Measurements from ENCODE around the gene GSS. TPM values are rescaled to one million over a fixed set of nuclear protein-coding genes. Genes with fewer than 3 reads are reported as not detected.
A peak's percentile ranks its signal among the peaks of the same experiment; 100 is the strongest.

GSS gene
- total RNA-seq, 4 donors from 2014 or later = 125 to 364 (median 129) TPM

GRCh38 chr20:34979366-34980153 lies 24.0 kb upstream of the GSS start:
- Histone ChIP-seq H3K27me3 (peaks cover 10% of the 10 kb centered on the region), H3K36me3 (no peaks in the 10 kb centered on the region), H3K4me1 (peaks cover 10 to 24% (median 18%) of the 10 kb centered on the region in 4 donors), H3K4me3 (no peak overlapping the region), H3K9me3 (no peaks in the 10 kb centered on the region), H3K27ac (no peak overlapping the region)
- DNase-seq = peak; percentile 19
- intact Hi-C loops (cut with DNase I; ENCODE audit: low total_unique reads) (no loop called here), in situ Hi-C loops (cut with MboI; ENCODE audit: low pct_ligation_motif_present in 1 of 4, low pct_unique_long_range_greater_than_20kb in 1 of 4, low sequenced_read_pairs in 3 of 4) (no loop called here)
- no peak for TF ChIP-seq POLR2AphosphoS5 (IDR thresholded peaks at IDR 0.05)
- TF ChIP-seq POLR2A (IDR thresholded peaks at IDR 0.05) = no peak
- TF ChIP-seq, protein P1, sequence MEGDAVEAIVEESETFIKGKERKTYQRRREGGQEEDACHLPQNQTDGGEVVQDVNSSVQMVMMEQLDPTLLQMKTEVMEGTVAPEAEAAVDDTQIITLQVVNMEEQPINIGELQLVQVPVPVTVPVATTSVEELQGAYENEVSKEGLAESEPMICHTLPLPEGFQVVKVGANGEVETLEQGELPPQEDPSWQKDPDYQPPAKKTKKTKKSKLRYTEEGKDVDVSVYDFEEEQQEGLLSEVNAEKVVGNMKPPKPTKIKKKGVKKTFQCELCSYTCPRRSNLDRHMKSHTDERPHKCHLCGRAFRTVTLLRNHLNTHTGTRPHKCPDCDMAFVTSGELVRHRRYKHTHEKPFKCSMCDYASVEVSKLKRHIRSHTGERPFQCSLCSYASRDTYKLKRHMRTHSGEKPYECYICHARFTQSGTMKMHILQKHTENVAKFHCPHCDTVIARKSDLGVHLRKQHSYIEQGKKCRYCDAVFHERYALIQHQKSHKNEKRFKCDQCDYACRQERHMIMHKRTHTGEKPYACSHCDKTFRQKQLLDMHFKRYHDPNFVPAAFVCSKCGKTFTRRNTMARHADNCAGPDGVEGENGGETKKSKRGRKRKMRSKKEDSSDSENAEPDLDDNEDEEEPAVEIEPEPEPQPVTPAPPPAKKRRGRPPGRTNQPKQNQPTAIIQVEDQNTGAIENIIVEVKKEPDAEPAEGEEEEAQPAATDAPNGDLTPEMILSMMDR (IDR thresholded peaks at IDR 0.05) = no peak
- TF ChIP-seq EP300 (IDR thresholded peaks at IDR 0.05; ENCODE audit: low read depth) = no peak
- 49 to 87% methylated on average over 9 to 35 of the region's 42 CpGs for WGBS, 2 donors (ENCODE audit: low coverage in 1 of 2)

- WGBS, 2 donors (ENCODE audit: low coverage in 1 of 2) = 84 to 90% methylated on average over 2 to 10 of the region's 10 CpGs
- peaks cover 0 to 11% (median 6%) of the 10 kb centered on the region in 4 donors for H3K4me1 ChIP-seq
- H3K27me3 ChIP-seq = peaks cover 4% of the 10 kb centered on the region
- TF ChIP-seq, protein P1 (IDR thresholded peaks at IDR 0.05) = no peak
- TF ChIP-seq POLR2AphosphoS5 (IDR thresholded peaks at IDR 0.05) = no peak
- no peak for TF ChIP-seq POLR2A (IDR thresholded peaks at IDR 0.05)
- no peak for TF ChIP-seq EP300 (IDR thresholded peaks at IDR 0.05; ENCODE audit: low read depth)
- in situ Hi-C loops (cut with MboI; ENCODE audit: low pct_ligation_motif_present in 1 of 4, low pct_unique_long_range_greater_than_20kb in 1 of 4, low sequenced_read_pairs in 3 of 4) = no loop called here
- intact Hi-C loops (cut with DNase I; ENCODE audit: low total_unique reads) = no loop called here
- no peak overlapping the region for H3K27ac ChIP-seq
- DNase-seq = no peak
- no peaks in the 10 kb centered on the region for H3K36me3 ChIP-seq
- no peaks in the 10 kb centered on the region for H3K9me3 ChIP-seq
- H3K4me3 ChIP-seq = no peak overlapping the region
These were observed 22.6 kb upstream of the GSS start for GRCh38 chr20:34978092-34978744.

DNA sequence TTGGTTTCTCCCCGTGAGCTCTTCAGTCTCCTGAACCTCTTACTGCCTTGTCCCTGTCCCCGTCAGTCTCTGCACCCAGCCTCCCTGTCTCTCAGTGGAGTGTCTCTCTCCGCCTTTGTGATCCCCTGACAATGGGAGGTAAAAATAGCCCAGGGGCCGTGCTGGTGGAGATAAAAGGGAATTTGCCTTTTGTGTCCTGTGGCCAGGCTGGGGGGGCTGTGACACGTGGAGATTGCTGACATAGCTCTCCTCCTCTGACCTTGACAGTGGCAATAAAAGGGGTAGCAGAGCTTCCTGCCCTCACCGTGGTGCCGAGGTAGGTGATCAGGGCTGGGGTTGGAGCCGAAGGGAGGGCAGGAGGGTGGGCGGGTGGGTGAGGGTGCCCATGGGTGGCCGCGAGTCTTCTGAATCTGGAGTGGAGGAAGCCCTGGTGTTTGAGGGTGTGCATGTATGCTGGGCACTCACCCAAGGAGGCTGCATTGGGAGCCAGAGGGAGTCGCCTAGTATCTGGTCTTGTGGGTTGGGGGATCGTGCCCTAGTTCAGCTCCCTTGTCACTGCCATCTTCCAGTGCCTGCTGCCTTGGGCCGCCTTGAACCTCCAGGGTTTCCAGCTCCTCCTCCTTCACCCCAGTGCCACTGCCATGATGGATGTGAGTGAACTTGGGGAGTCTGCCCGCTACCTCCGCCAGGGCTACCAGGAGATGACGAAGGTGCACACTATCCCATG lies 21.9 kb upstream of the GSS start:
- Histone ChIP-seq H3K27ac (no peak overlapping the region), H3K36me3 (no peaks in the 10 kb centered on the region), H3K27me3 (peaks cover under 1% of the 10 kb centered on the region), H3K4me1 (peaks cover 0 to 10% (median 4%) of the 10 kb centered on the region in 4 donors), H3K9me3 (no peaks in the 10 kb centered on the region), H3K4me3 (no peak overlapping the region)
- intact Hi-C loops (cut with DNase I; ENCODE audit: low total_unique reads) = no loop called here
- TF ChIP-seq EP300 (IDR thresholded peaks at IDR 0.05; ENCODE audit: low read depth) (no peak), POLR2AphosphoS5 (IDR thresholded peaks at IDR 0.05) (no peak), POLR2A (IDR thresholded peaks at IDR 0.05) (no peak)
- TF ChIP-seq, protein P1 (IDR thresholded peaks at IDR 0.05) = no peak
- no peak for DNase-seq
- WGBS, 2 donors (ENCODE audit: low coverage in 1 of 2) = 60 to 70% methylated on average over 1 to 15 of the region's 17 CpGs
- in situ Hi-C loops (cut with MboI; ENCODE audit: low pct_ligation_motif_present in 1 of 4, low pct_unique_long_range_greater_than_20kb in 1 of 4, low sequenced_read_pairs in 3 of 4) = no loop called here

DNA sequence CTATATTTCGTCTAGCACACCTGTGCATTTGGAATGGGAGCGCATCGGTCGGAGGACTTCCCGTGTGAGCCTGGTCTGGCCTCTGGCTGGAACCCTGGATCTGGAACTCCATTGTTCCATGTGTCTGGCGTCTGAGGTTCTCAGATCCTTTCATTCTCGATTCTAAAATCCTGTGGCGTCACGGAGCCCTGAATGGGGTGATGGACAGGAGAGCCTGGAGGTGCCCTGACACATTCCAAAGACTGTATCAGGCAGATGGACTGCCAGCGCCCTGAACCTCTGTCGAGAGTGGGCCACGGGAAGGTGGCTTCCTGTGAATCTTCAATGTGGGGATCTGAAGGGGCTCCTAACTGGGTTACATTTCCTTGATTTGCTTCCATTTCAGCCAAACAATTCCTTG lies 20.7 kb upstream of the GSS start:
- intact Hi-C loops (cut with DNase I; ENCODE audit: low total_unique reads) = no loop called here
- WGBS, 2 donors (ENCODE audit: low coverage in 1 of 2) = 73 to 78% methylated on average over 3 to 12 of the region's 12 CpGs
- Histone ChIP-seq H3K27me3 (no peaks in the 10 kb centered on the region), H3K9me3 (no peaks in the 10 kb centered on the region), H3K4me3 (no peak overlapping the region), H3K4me1 (peaks cover 0 to 7% (median 2%) of the 10 kb centered on the region in 4 donors), H3K36me3 (no peaks in the 10 kb centered on the region), H3K27ac (no peak overlapping the region)
- in situ Hi-C loops (cut with MboI; ENCODE audit: low pct_ligation_motif_present in 1 of 4, low pct_unique_long_range_greater_than_20kb in 1 of 4, low sequenced_read_pairs in 3 of 4) = no loop called here
- no peak for DNase-seq
- no peak for TF ChIP-seq POLR2AphosphoS5 (IDR thresholded peaks at IDR 0.05)
- TF ChIP-seq, protein P1 (IDR thresholded peaks at IDR 0.05) = no peak
- no peak for TF ChIP-seq POLR2A (IDR thresholded peaks at IDR 0.05)
- no peak for TF ChIP-seq EP300 (IDR thresholded peaks at IDR 0.05; ENCODE audit: low read depth)

Measured in transverse colon (tissue), 4 donors.